Measurements from ENCODE around the gene CARMIL1. TPM values are rescaled to one million over a fixed set of nuclear protein-coding genes. Genes with fewer than 3 reads are reported as not detected.

CARMIL1 gene
- total RNA-seq, 1 donor from 2014 or later = 37.6 TPM

GRCh38 chr6:25446830-25447569, 167.8 kb downstream of the CARMIL1 start:
- intact Hi-C loops (cut with DNase I) = no loop called here
- H3K27ac ChIP-seq = no peak overlapping the region
- H3K9me3 ChIP-seq = no peaks in the 10 kb centered on the region
- H3K4me1 ChIP-seq = peaks cover 12% of the 10 kb centered on the region
- H3K27me3 ChIP-seq = no peaks in the 10 kb centered on the region
- no peaks in the 10 kb centered on the region for H3K36me3 ChIP-seq
- ATAC-seq (no peak), DNase-seq (no peak)
- no peak overlapping the region for H3K4me3 ChIP-seq
- TF ChIP-seq CTCF (IDR thresholded peaks at IDR 0.05) = no peak

GRCh38 chr6:25447570-25447929, 168.4 kb downstream of the CARMIL1 start:
- Histone ChIP-seq H3K4me1 (peaks cover 12% of the 10 kb centered on the region), H3K27ac (no peak overlapping the region), H3K27me3 (no peaks in the 10 kb centered on the region), H3K36me3 (no peaks in the 10 kb centered on the region), H3K4me3 (no peak overlapping the region), H3K9me3 (no peaks in the 10 kb centered on the region)
- ATAC-seq (peak; percentile 96), DNase-seq (no peak)
- TF ChIP-seq CTCF (IDR thresholded peaks at IDR 0.05) = no peak
- intact Hi-C loops (cut with DNase I) = no loop called here

GRCh38 chr6:25448965-25449538, 169.9 kb downstream of the CARMIL1 start:
- Histone ChIP-seq H3K27me3 (no peaks in the 10 kb centered on the region), H3K9me3 (no peaks in the 10 kb centered on the region), H3K4me1 (peaks cover 12% of the 10 kb centered on the region), H3K4me3 (no peak overlapping the region), H3K36me3 (no peaks in the 10 kb centered on the region), H3K27ac (no peak overlapping the region)
- intact Hi-C loops (cut with DNase I) = no loop called here
- no peak for DNase-seq
- ATAC-seq = no peak
- no peak for TF ChIP-seq CTCF (IDR thresholded peaks at IDR 0.05)

GRCh38 chr6:25449774-25450173, 170.6 kb downstream of the CARMIL1 start:
- DNase-seq (no peak), ATAC-seq (no peak)
- Histone ChIP-seq H3K9me3 (no peaks in the 10 kb centered on the region), H3K27me3 (no peaks in the 10 kb centered on the region), H3K4me3 (no peak overlapping the region), H3K4me1 (peaks cover 12% of the 10 kb centered on the region), H3K27ac (no peak overlapping the region), H3K36me3 (no peaks in the 10 kb centered on the region)
- intact Hi-C loops (cut with DNase I) = no loop called here
- no peak for TF ChIP-seq CTCF (IDR thresholded peaks at IDR 0.05)

GRCh38 chr6:25450469-25451198, 171.5 kb downstream of the CARMIL1 start:
- intact Hi-C loops (cut with DNase I) = no loop called here
- no peaks in the 10 kb centered on the region for H3K9me3 ChIP-seq
- peaks cover 12% of the 10 kb centered on the region for H3K4me1 ChIP-seq
- TF ChIP-seq CTCF (IDR thresholded peaks at IDR 0.05) = no peak
- H3K27ac ChIP-seq = no peak overlapping the region
- no peak for DNase-seq
- no peaks in the 10 kb centered on the region for H3K27me3 ChIP-seq
- no peaks in the 10 kb centered on the region for H3K36me3 ChIP-seq
- ATAC-seq = no peak
- no peak overlapping the region for H3K4me3 ChIP-seq

Measured in upper lobe of right lung (tissue), 1 donor.